ENCODE results near the gene RETN. TPM values are rescaled to one million over a fixed set of nuclear protein-coding genes. Genes with fewer than 3 reads are reported as not detected.

RETN gene
- total and polyA plus RNA-seq, 2 of the 8 experiments (the other 6 are each of a cell fraction or from before 2014, with no cell fraction given): not detected

GRCh38 chr19:7654401-7654800 lies 14.4 kb upstream of the RETN start:
- POLR2A ChIA-PET (ENCODE audit: partially characterized antibody): no interaction called here
- Histone ChIP-seq H3K9ac (replicated peaks in 1 of 4; ENCODE audit: extremely low read depth in 1 of 4, low read depth in 3 of 4, low read length in 3 of 4) (no peak overlapping the region), H4K5ac (ENCODE audit: insufficient read length, low read depth, low read length) (no peak overlapping the region), H2BK15ac (ENCODE audit: low read length) (no peak overlapping the region), H3K36me3 (ENCODE audit: control insufficient read depth in 2 of 4, insufficient read depth in 4 of 4, low read length in 3 of 4) (no peaks in the 10 kb centered on the region), H2AFZ (ENCODE audit: low read length) (no peak overlapping the region), H3K27ac (ENCODE audit: low read depth, low read length) (no peak overlapping the region), H3K23me2 (ENCODE audit: low read depth, low read length) (0 out of 2 replicates have a peak, but pooled peaks cover 2% of the 10 kb centered on the region), H4K8ac (ENCODE audit: extremely low read depth, insufficient read depth, low read length) (no peak overlapping the region), H3K14ac (ENCODE audit: insufficient read length) (no peak overlapping the region), H3K18ac (ENCODE audit: extremely low read depth, low read length) (no peak overlapping the region), H3K9me3 (ENCODE audit: insufficient read depth in 2 of 2, low read depth in 1 of 2, low read length in 1 of 2) (no peaks in the 10 kb centered on the region), H3K79me1 (ENCODE audit: low read depth, low read length) (no peaks in the 10 kb centered on the region), H3K4me1 (replicated peaks in 1 of 4; ENCODE audit: control insufficient read depth in 3 of 4, insufficient read depth in 4 of 4, low read length in 3 of 4) (peaks cover 0 to 2% (median 0%) of the 10 kb centered on the region in 4 experiments; a peak in 4 of 7 replicates), H2BK120ac (replicated peaks; ENCODE audit: low read depth, low read length) (no peak overlapping the region), H2BK5ac (ENCODE audit: low read depth, low read length) (no peak overlapping the region), H3K27me3 (replicated peaks in 1 of 4; ENCODE audit: control insufficient read depth in 3 of 4, extremely low read depth in 1 of 4, insufficient read depth in 3 of 4, low read length in 3 of 4) (peaks cover 2 to 18% (median 6%) of the 10 kb centered on the region in 4 experiments), H4K91ac (replicated peaks; ENCODE audit: insufficient read length, low read length) (no peak overlapping the region), H2BK20ac (ENCODE audit: low read length) (no peak overlapping the region), H2BK12ac (ENCODE audit: low read depth, low read length) (no peak overlapping the region), H3K56ac (replicated peaks; ENCODE audit: insufficient read length, low read depth, low read length) (no peak overlapping the region), H3K23ac (ENCODE audit: insufficient read length) (no peak overlapping the region), H4K20me1 (replicated peaks in 1 of 2; ENCODE audit: control insufficient read depth in 1 of 2, insufficient read depth in 2 of 2, low read length in 2 of 2) (peaks cover 0 to 1% of the 10 kb centered on the region in 2 experiments), H3K4me3 (ENCODE audit: extremely low read depth in 1 of 4, insufficient read depth in 2 of 4, low read depth in 3 of 4, low read length in 4 of 4) (no peak overlapping the region), H3K4me2 (ENCODE audit: insufficient read depth in 1 of 2, low read depth in 2 of 2, low read length in 2 of 2) (no peak overlapping the region), H2AK5ac (ENCODE audit: low read depth, low read length) (no peak overlapping the region), H3K4ac (replicated peaks; ENCODE audit: insufficient read length, low read depth, low read length) (no peak overlapping the region), H3K79me2 (ENCODE audit: control insufficient read depth in 1 of 2, insufficient read depth in 2 of 2, low read length in 2 of 2) (no peaks in the 10 kb centered on the region)
- FAIRE-seq (no peak), DNase-seq (ENCODE audit: low read depth in 1 of 2, low spot score in 2 of 2) (no peak)
- CTCF ChIA-PET (ENCODE audit: partially characterized antibody): interaction anchor here (1.0 to 3.1 kb wide), 2 partner anchors 14 to 26 kb away, joined by 3 to 13 read pairs; partner anchors contain the start of gene TRAPPC5
- WGBS, 2 experiments (ENCODE audit: extremely low coverage in 1 of 2, insufficient coverage in 1 of 2, insufficient read length in 1 of 2, insufficient replicate concordance in 2 of 2, low coverage in 1 of 2, low lambda C conversion rate in 2 of 2, missing lambda C conversion rate in 1 of 2): 81% methylated on average over 8 of the region's 8 CpGs; no CpG with 5 or more reads in 1 of the 2 experiments
- no peak for TF ChIP-seq KDM4A (IDR thresholded peaks at IDR 0.05; ENCODE audit: low read depth, low read length, severe bottlenecking)
- TF ChIP-seq BCL11A (IDR thresholded peaks at IDR 0.05; ENCODE audit: low read depth in 2 of 2, low read length in 2 of 2): no peak
- no peak for TF ChIP-seq EP300 (IDR thresholded peaks at IDR 0.05; ENCODE audit: borderline replicate concordance in 1 of 2, low read depth in 2 of 2, low read length in 2 of 2)
- TF ChIP-seq NRF1 (IDR thresholded peaks at IDR 0.05; ENCODE audit: low read depth, low read length): no peak
- no peak for TF ChIP-seq CTBP2 (IDR thresholded peaks at IDR 0.05; ENCODE audit: borderline replicate concordance, insufficient read depth, insufficient read length, low read length)
- TF ChIP-seq KDM1A (IDR thresholded peaks at IDR 0.05; ENCODE audit: borderline replicate concordance, low read length): no peak
- no peak for TF ChIP-seq GABPA (IDR thresholded peaks at IDR 0.05; ENCODE audit: borderline replicate concordance, insufficient read depth, low read length)
- no peak for TF ChIP-seq RXRA (IDR thresholded peaks at IDR 0.05; ENCODE audit: insufficient read depth, low read depth, low read length)
- TF ChIP-seq SIN3A (conservative IDR thresholded peaks at IDR 0.05 in 1 of 2, IDR thresholded peaks at IDR 0.05 in 1 of 2; ENCODE audit: low read depth in 1 of 2, low read length in 2 of 2): no peak
- TF ChIP-seq HDAC2 (IDR thresholded peaks at IDR 0.05; ENCODE audit: borderline replicate concordance in 1 of 2, low read depth in 2 of 2, low read length in 2 of 2): no peak

Measured in H1 (cell line).